Measurements from ENCODE around the gene SLC9A2. TPM values are rescaled to one million over a fixed set of nuclear protein-coding genes. Genes with fewer than 3 reads are reported as not detected.

Gene SLC9A2
- total and polyA plus RNA-seq, 5 donors from 2014 or later, result not detected

DNA sequence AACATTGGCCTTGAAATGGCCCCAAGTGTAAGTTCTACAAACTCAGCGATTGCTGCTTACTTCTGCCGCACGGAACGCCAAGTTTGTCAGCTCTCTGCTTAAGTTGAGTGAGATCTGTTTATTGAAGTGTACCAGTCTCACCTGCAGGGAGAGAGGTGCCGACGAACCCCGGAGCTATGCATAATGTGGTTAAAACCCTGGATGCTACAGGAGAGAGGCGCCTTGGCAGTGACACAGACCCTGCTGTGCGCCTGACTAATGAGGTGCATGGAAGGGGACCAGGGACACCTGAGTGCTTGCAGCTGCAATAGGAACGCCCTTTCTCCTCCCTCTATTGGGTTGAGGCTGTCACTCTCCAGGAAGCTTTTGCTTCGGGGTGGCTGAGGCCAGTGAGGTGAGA is 979 bp downstream of the SLC9A2 start:
- peaks cover 63% of the 10 kb centered on the region for H3K27me3 Mint-ChIP-seq
- H3K27me3 ChIP-seq (ENCODE audit: control insufficient read depth, insufficient read depth, low read length), result peaks cover 24% of the 10 kb centered on the region
- no peak for ATAC-seq (ENCODE audit: low read depth in 2 of 2)

DNA sequence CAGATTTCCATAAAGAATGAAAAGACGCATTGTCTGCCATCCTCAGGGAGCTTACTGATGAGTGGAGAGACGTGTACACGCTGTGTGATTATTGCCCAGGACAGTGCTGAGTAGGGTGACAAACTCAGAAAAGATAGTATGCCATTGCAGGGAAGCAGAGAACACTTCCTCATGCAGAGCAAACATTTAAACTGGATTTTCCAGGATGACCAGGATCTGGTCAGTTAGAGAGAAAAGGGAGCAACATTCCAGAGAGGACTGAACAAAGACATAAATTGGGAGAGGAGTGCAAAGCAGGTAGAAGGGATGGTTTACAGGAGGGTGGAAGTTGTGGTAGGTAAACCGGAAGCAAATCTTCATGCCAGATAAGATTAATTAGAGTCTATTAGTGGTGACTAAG is 2.3 kb downstream of the SLC9A2 start:
- peaks cover 20% of the 10 kb centered on the region for H3K27me3 ChIP-seq (ENCODE audit: control insufficient read depth, insufficient read depth, low read length)
- no peaks in the 10 kb centered on the region for H3K9me3 ChIP-seq (ENCODE audit: control insufficient read depth in 2 of 2, low read length in 2 of 2)
- no peak for ATAC-seq (ENCODE audit: low read depth in 2 of 2)
- H3K36me3 ChIP-seq (ENCODE audit: control insufficient read depth, insufficient read depth, low read length), result no peaks in the 10 kb centered on the region
- no peak for DNase-seq
- peaks cover 3% of the 10 kb centered on the region for H3K4me1 ChIP-seq (ENCODE audit: control insufficient read depth, insufficient read depth, low read length, poor library complexity, severe bottlenecking)
- H3K4me3 Mint-ChIP-seq, result no peak overlapping the region
- peaks cover 0 to 13% (median 6%) of the 10 kb centered on the region in 4 donors for H3K4me1 Mint-ChIP-seq
- H3K27ac ChIP-seq (ENCODE audit: insufficient read depth, low read length, poor library complexity, severe bottlenecking), result no peak overlapping the region
- peaks cover 0 to 3% (median 0%) of the 10 kb centered on the region in 7 donors for H3K9me3 Mint-ChIP-seq
- H3K27me3 Mint-ChIP-seq, result peaks cover 53% of the 10 kb centered on the region
- H3K4me3 ChIP-seq (ENCODE audit: low read depth, low read length), result no peak overlapping the region
- H3K36me3 Mint-ChIP-seq, result no peaks in the 10 kb centered on the region
- H3K27ac Mint-ChIP-seq, result no peak overlapping the region

More for the DNA sequence above, 979 bp downstream of the SLC9A2 start:
- peaks cover 0 to 3% (median 0%) of the 10 kb centered on the region in 7 donors for H3K9me3 Mint-ChIP-seq
- Histone ChIP-seq H3K9me3 (ENCODE audit: control insufficient read depth in 2 of 2, low read length in 2 of 2) (no peaks in the 10 kb centered on the region), H3K4me1 (ENCODE audit: control insufficient read depth, insufficient read depth, low read length, poor library complexity, severe bottlenecking) (peaks cover 3% of the 10 kb centered on the region), H3K27ac (ENCODE audit: insufficient read depth, low read length, poor library complexity, severe bottlenecking) (no peak overlapping the region), H3K4me3 (ENCODE audit: low read depth, low read length) (no peak overlapping the region), H3K36me3 (ENCODE audit: control insufficient read depth, insufficient read depth, low read length) (no peaks in the 10 kb centered on the region)
- DNase-seq, result no peak
- peak overlapping the region in 1 of 4 donors; percentile 56 for H3K4me3 Mint-ChIP-seq
- H3K27ac Mint-ChIP-seq, result no peak overlapping the region
- no peaks in the 10 kb centered on the region for H3K36me3 Mint-ChIP-seq
- peaks cover 0 to 13% (median 6%) of the 10 kb centered on the region in 4 donors for H3K4me1 Mint-ChIP-seq

DNA sequence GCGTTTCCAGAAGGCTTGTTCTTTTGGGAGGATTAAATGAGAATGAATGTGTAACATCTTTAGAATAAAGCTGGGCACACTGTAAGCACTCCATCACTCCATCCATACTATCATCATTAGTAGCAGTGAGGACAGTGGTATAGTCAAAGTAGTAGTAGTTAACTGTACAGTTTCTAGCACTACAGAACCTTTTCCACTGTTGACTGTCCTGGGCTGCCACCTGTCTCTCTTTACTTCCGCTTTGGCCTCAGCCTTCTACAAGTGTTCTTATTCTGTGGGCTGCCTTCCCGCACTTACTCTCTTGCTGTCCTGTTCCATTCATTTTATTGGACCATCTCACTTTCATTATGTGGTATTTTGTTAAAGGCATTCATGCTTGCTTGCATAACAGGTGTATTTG is 3.3 kb downstream of the SLC9A2 start:
- DNase-seq (no peak), ATAC-seq (ENCODE audit: low read depth in 2 of 2) (no peak)
- no peak overlapping the region for H3K27ac Mint-ChIP-seq
- no peaks in the 10 kb centered on the region for H3K36me3 Mint-ChIP-seq
- H3K4me3 Mint-ChIP-seq, result no peak overlapping the region
- peaks cover 3% of the 10 kb centered on the region for H3K4me1 ChIP-seq (ENCODE audit: control insufficient read depth, insufficient read depth, low read length, poor library complexity, severe bottlenecking)
- no peaks in the 10 kb centered on the region for H3K36me3 ChIP-seq (ENCODE audit: control insufficient read depth, insufficient read depth, low read length)
- peaks cover 14% of the 10 kb centered on the region for H3K27me3 ChIP-seq (ENCODE audit: control insufficient read depth, insufficient read depth, low read length)
- H3K27me3 Mint-ChIP-seq, result peaks cover 47% of the 10 kb centered on the region
- no peaks in the 10 kb centered on the region for H3K9me3 ChIP-seq (ENCODE audit: control insufficient read depth in 2 of 2, low read length in 2 of 2)
- H3K4me1 Mint-ChIP-seq, result peaks cover 0 to 13% (median 6%) of the 10 kb centered on the region in 4 donors
- H3K9me3 Mint-ChIP-seq, result peaks cover 0 to 3% (median 0%) of the 10 kb centered on the region in 7 donors
- no peak overlapping the region for H3K4me3 ChIP-seq (ENCODE audit: low read depth, low read length)
- no peak overlapping the region for H3K27ac ChIP-seq (ENCODE audit: insufficient read depth, low read length, poor library complexity, severe bottlenecking)

GRCh38 chr2:102630458-102630857 is 11.1 kb downstream of the SLC9A2 start:
- no peak overlapping the region for H3K4me3 Mint-ChIP-seq
- peaks cover 0 to 3% (median 0%) of the 10 kb centered on the region in 7 donors for H3K9me3 Mint-ChIP-seq
- DNase-seq (no peak), ATAC-seq (ENCODE audit: low read depth in 2 of 2) (no peak)
- no peaks in the 10 kb centered on the region for H3K4me1 Mint-ChIP-seq
- H3K27ac ChIP-seq (ENCODE audit: insufficient read depth, low read length, poor library complexity, severe bottlenecking), result no peak overlapping the region
- no peaks in the 10 kb centered on the region for H3K9me3 ChIP-seq (ENCODE audit: control insufficient read depth in 2 of 2, low read length in 2 of 2)
- H3K36me3 ChIP-seq (ENCODE audit: control insufficient read depth, insufficient read depth, low read length), result no peaks in the 10 kb centered on the region
- H3K27me3 Mint-ChIP-seq, result peaks cover 4% of the 10 kb centered on the region
- no peak overlapping the region for H3K27ac Mint-ChIP-seq
- H3K36me3 Mint-ChIP-seq, result no peaks in the 10 kb centered on the region
- H3K4me1 ChIP-seq (ENCODE audit: control insufficient read depth, insufficient read depth, low read length, poor library complexity, severe bottlenecking), result no peaks in the 10 kb centered on the region
- peaks cover 1% of the 10 kb centered on the region for H3K27me3 ChIP-seq (ENCODE audit: control insufficient read depth, insufficient read depth, low read length)
- no peak overlapping the region for H3K4me3 ChIP-seq (ENCODE audit: low read depth, low read length)

GRCh38 chr2:102632380-102633175 is 13.2 kb downstream of the SLC9A2 start:
- DNase-seq, result no peak
- H3K27ac ChIP-seq (ENCODE audit: insufficient read depth, low read length, poor library complexity, severe bottlenecking), result no peak overlapping the region
- ATAC-seq (ENCODE audit: low read depth in 2 of 2), result no peak

GRCh38 chr2:102634831-102635241 is 15.5 kb downstream of the SLC9A2 start:
- no peaks in the 10 kb centered on the region for H3K9me3 ChIP-seq (ENCODE audit: control insufficient read depth in 2 of 2, low read length in 2 of 2)
- H3K36me3 ChIP-seq (ENCODE audit: control insufficient read depth, insufficient read depth, low read length), result no peaks in the 10 kb centered on the region
- Mint-ChIP-seq H3K4me3 (no peak overlapping the region), H3K4me1 (no peaks in the 10 kb centered on the region), H3K36me3 (no peaks in the 10 kb centered on the region), H3K27ac (no peak overlapping the region), H3K9me3 (no peaks in the 10 kb centered on the region), H3K27me3 (peaks cover 4% of the 10 kb centered on the region)
- ATAC-seq (ENCODE audit: low read depth in 2 of 2), result no peak
- H3K27me3 ChIP-seq (ENCODE audit: control insufficient read depth, insufficient read depth, low read length), result peaks cover 2% of the 10 kb centered on the region
- no peaks in the 10 kb centered on the region for H3K4me1 ChIP-seq (ENCODE audit: control insufficient read depth, insufficient read depth, low read length, poor library complexity, severe bottlenecking)
- DNase-seq, result no peak
- no peak overlapping the region for H3K27ac ChIP-seq (ENCODE audit: insufficient read depth, low read length, poor library complexity, severe bottlenecking)
- no peak overlapping the region for H3K4me3 ChIP-seq (ENCODE audit: low read depth, low read length)

More at GRCh38 chr2:102632380-102633175, 13.2 kb downstream of the SLC9A2 start:
- no peaks in the 10 kb centered on the region for H3K36me3 ChIP-seq (ENCODE audit: control insufficient read depth, insufficient read depth, low read length)
- Mint-ChIP-seq H3K27ac (no peak overlapping the region), H3K9me3 (peaks cover 0 to 2% (median 0%) of the 10 kb centered on the region in 7 donors), H3K36me3 (no peaks in the 10 kb centered on the region), H3K4me3 (no peak overlapping the region), H3K4me1 (no peaks in the 10 kb centered on the region), H3K27me3 (no peaks in the 10 kb centered on the region)
- peaks cover 3% of the 10 kb centered on the region for H3K27me3 ChIP-seq (ENCODE audit: control insufficient read depth, insufficient read depth, low read length)
- no peaks in the 10 kb centered on the region for H3K4me1 ChIP-seq (ENCODE audit: control insufficient read depth, insufficient read depth, low read length, poor library complexity, severe bottlenecking)
- H3K9me3 ChIP-seq (ENCODE audit: control insufficient read depth in 2 of 2, low read length in 2 of 2), result no peaks in the 10 kb centered on the region
- H3K4me3 ChIP-seq (ENCODE audit: low read depth, low read length), result no peak overlapping the region

DNA sequence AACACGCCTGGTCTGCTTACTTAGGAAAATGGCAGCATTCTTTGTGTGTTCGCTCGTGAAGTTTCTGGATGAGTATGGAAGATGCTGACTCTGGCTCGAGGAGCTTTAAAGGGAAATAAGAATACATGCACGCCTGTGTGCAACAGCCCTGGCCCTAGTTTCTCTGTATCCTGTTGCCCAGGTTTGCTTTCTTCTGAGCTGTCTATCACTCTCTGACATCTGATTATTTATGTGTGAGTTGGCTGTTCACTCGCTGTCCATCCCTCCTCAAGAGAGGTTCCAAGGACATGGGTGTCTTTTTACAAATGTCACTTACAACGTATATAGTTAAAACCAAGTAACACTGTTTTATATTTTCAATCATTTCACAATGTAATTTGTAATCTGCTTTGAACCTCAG is 16.0 kb downstream of the SLC9A2 start:
- Histone ChIP-seq H3K27ac (ENCODE audit: insufficient read depth, low read length, poor library complexity, severe bottlenecking) (no peak overlapping the region), H3K27me3 (ENCODE audit: control insufficient read depth, insufficient read depth, low read length) (peaks cover 2% of the 10 kb centered on the region), H3K4me1 (ENCODE audit: control insufficient read depth, insufficient read depth, low read length, poor library complexity, severe bottlenecking) (no peaks in the 10 kb centered on the region), H3K9me3 (ENCODE audit: control insufficient read depth in 2 of 2, low read length in 2 of 2) (no peaks in the 10 kb centered on the region), H3K4me3 (ENCODE audit: low read depth, low read length) (no peak overlapping the region), H3K36me3 (ENCODE audit: control insufficient read depth, insufficient read depth, low read length) (no peaks in the 10 kb centered on the region)
- Mint-ChIP-seq H3K9me3 (no peaks in the 10 kb centered on the region), H3K36me3 (no peaks in the 10 kb centered on the region), H3K4me3 (no peak overlapping the region), H3K27ac (no peak overlapping the region), H3K4me1 (no peaks in the 10 kb centered on the region), H3K27me3 (peaks cover 4% of the 10 kb centered on the region)
- DNase-seq, result no peak
- no peak for ATAC-seq (ENCODE audit: low read depth in 2 of 2)

All from CD4-positive, CD25-positive, alpha-beta regulatory T cell (primary cell).